ENCODE results near the gene ZNF609. TPM values are rescaled to one million over a fixed set of nuclear protein-coding genes. Genes with fewer than 3 reads are reported as not detected.
"Not testable (repeated sequence)": the region's sequence is repeated elsewhere in the genome, so short reads cannot be mapped to it uniquely, and the experiment has no call there.

The ZNF609 gene
- total RNA-seq, 1 experiment from 2014 or later, result 31.0 TPM

GRCh38 chr15:64493641-64494040, 33.3 kb downstream of the ZNF609 start:
- H3K9me2 ChIP-seq (ENCODE audit: insufficient read depth), result no peaks in the 10 kb centered on the region
- no peaks in the 10 kb centered on the region for H3K9me3 ChIP-seq (ENCODE audit: control insufficient read depth in 1 of 2, insufficient read depth in 1 of 2, low read depth in 1 of 2, low read length in 2 of 2)
- ChIA-PET CTCF (no interaction called here), RAD21 (ENCODE audit: low non-redundant PET in 1 of 2, low total read pairs in 2 of 2, uncharacterized antibody in 2 of 2, unreplicated experiment in 2 of 2) (no interaction called here), POLR2A (no interaction called here)
- H3K27me3 ChIP-seq (ENCODE audit: insufficient read depth, low read length), result no peaks in the 10 kb centered on the region
- H2AFZ ChIP-seq (ENCODE audit: low read depth, low read length, poor library complexity, severe bottlenecking), result no peak overlapping the region
- BruUV-seq (replicated peaks), result no TSS peak
- H3K27ac ChIP-seq (ENCODE audit: low read depth, low read length), result no peak overlapping the region
- no peaks in the 10 kb centered on the region for H4K20me1 ChIP-seq (ENCODE audit: insufficient read depth)
- ATAC-seq, result no peak
- peaks cover 11% of the 10 kb centered on the region; the same call in 1 of the 2 replicates for H3K79me2 ChIP-seq (ENCODE audit: insufficient read depth, low read length)
- intact Hi-C loops (cut with micrococcal nuclease), result no loop called here
- no peaks in the 10 kb centered on the region for H3K4me1 ChIP-seq (ENCODE audit: control insufficient read depth in 1 of 2, insufficient read depth in 2 of 2, low read length in 2 of 2)
- no peak overlapping the region for H3K4me3 ChIP-seq (replicated peaks in 1 of 2; ENCODE audit: low read depth in 1 of 2, low read length in 2 of 2)
- peaks cover 0 to 3% of the 10 kb centered on the region in 2 experiments; a peak in 2 of 4 replicates for H3K36me3 ChIP-seq (ENCODE audit: control insufficient read depth in 1 of 2, insufficient read depth in 2 of 2, low read length in 2 of 2)
- TF ChIP-seq, protein P1, sequence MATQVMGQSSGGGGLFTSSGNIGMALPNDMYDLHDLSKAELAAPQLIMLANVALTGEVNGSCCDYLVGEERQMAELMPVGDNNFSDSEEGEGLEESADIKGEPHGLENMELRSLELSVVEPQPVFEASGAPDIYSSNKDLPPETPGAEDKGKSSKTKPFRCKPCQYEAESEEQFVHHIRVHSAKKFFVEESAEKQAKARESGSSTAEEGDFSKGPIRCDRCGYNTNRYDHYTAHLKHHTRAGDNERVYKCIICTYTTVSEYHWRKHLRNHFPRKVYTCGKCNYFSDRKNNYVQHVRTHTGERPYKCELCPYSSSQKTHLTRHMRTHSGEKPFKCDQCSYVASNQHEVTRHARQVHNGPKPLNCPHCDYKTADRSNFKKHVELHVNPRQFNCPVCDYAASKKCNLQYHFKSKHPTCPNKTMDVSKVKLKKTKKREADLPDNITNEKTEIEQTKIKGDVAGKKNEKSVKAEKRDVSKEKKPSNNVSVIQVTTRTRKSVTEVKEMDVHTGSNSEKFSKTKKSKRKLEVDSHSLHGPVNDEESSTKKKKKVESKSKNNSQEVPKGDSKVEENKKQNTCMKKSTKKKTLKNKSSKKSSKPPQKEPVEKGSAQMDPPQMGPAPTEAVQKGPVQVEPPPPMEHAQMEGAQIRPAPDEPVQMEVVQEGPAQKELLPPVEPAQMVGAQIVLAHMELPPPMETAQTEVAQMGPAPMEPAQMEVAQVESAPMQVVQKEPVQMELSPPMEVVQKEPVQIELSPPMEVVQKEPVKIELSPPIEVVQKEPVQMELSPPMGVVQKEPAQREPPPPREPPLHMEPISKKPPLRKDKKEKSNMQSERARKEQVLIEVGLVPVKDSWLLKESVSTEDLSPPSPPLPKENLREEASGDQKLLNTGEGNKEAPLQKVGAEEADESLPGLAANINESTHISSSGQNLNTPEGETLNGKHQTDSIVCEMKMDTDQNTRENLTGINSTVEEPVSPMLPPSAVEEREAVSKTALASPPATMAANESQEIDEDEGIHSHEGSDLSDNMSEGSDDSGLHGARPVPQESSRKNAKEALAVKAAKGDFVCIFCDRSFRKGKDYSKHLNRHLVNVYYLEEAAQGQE (IDR thresholded peaks at IDR 0.05; ENCODE audit: low read depth), result no peak
- H3K4me2 ChIP-seq (ENCODE audit: low read length), result no peak overlapping the region
- DNase-seq (ENCODE audit: low read depth, low spot score), result no peak
- no peak overlapping the region for H3K9ac ChIP-seq (ENCODE audit: low read length)

- H3K4me1 ChIP-seq (ENCODE audit: control insufficient read depth in 1 of 2, insufficient read depth in 2 of 2, low read length in 2 of 2); DNase-seq (ENCODE audit: low read depth, low spot score); H3K4me2 ChIP-seq (ENCODE audit: low read length); POLR2A ChIA-PET; H3K4me3 ChIP-seq (replicated peaks in 1 of 2; ENCODE audit: low read depth in 1 of 2, low read length in 2 of 2); H3K9me2 ChIP-seq (ENCODE audit: insufficient read depth); H3K27ac ChIP-seq (ENCODE audit: low read depth, low read length); H3K79me2 ChIP-seq (ENCODE audit: insufficient read depth, low read length); BruUV-seq (replicated peaks); ATAC-seq; H3K9me3 ChIP-seq (ENCODE audit: control insufficient read depth in 1 of 2, insufficient read depth in 1 of 2, low read depth in 1 of 2, low read length in 2 of 2); H3K27me3 ChIP-seq (ENCODE audit: insufficient read depth, low read length); RAD21 ChIA-PET (ENCODE audit: low non-redundant PET in 1 of 2, low total read pairs in 2 of 2, uncharacterized antibody in 2 of 2, unreplicated experiment in 2 of 2); H4K20me1 ChIP-seq (ENCODE audit: insufficient read depth); H2AFZ ChIP-seq (ENCODE audit: low read depth, low read length, poor library complexity, severe bottlenecking); H3K9ac ChIP-seq (ENCODE audit: low read length); intact Hi-C loops (cut with micrococcal nuclease); CTCF ChIA-PET: not testable (repeated sequence)
- peaks cover 9 to 15% of the 10 kb centered on the region in 2 experiments; a peak in 3 of 4 replicates for H3K36me3 ChIP-seq (ENCODE audit: control insufficient read depth in 1 of 2, insufficient read depth in 2 of 2, low read length in 2 of 2)
Observed at GRCh38 chr15:64495968-64496367, 35.6 kb downstream of the ZNF609 start.
